Muscle of back (tissue), 11 donors: ENCODE results near the gene AKR1A1. TPM values are rescaled to one million over a fixed set of nuclear protein-coding genes. Genes with fewer than 3 reads are reported as not detected.
"Not testable (repeated sequence)": the region's sequence is repeated elsewhere in the genome, so short reads cannot be mapped to it uniquely, and the experiment has no call there.

Source experiments
- DNase-seq, 3 donors: peaks; one replicate each; pipeline versions ENCODE4 v3.0.0 to v3.0.0-alpha.2; 2013
- polyA plus RNA-seq, 10 donors: library from polyadenylated mRNA; unstranded; fragments of 120-200 nt; gene quantifications; one replicate each; pipeline ENCODE4 v1.2.1, GENCODE V29; 2013; ENCODE audit not compliant: insufficient read length in 10 of 10

Gene AKR1A1
- polyA plus RNA-seq, 10 donors = 75.4 to 111 (median 85.9) TPM

- DNase-seq = peak; percentile 96 to 98 (median 97)
Observed at GRCh38 chr1:45521413-45522323, 29.0 kb upstream of the AKR1A1 start, which contains the start of gene PRDX1. PRDX1 (minus strand) TSS chr1:45521884; CDS start chr1:45519043, 2,841 bp downstream.

DNA sequence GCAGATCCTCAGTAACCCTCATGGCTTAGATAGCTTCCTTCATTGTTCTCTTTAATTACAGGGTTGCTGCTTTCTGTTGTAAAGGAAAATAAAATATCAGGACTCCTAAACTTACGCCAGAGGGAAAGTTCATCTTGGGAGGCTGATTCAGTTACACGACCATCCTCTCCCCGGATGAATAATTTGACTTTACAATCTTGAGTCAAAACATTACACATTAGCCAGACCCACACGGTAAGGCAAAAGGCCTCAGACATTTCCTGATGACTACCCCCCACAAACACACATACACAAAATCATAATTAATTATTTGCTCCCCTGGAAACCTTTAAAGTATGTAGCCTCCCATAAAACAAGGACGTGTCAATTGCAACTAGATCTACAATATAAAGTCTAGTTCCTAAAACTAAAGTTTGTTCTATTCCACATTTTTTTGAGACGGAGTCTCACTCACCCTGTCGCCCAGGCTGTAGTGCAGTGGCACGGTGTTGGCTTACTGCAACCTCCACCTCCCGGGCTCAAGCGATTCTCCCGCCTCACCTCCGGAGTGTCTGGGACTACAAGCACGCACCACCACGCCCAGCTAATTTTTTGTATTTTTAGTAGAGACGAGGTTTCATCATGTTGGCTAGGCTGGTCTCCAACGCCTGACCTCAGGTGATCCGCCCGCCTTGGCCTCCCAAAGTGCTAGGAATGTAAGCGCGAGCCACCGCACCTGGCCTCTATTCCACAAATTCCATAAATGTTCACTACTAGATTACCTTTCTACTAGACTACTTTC lies 28.1 kb upstream of the AKR1A1 start:
- no peak for DNase-seq

DNA sequence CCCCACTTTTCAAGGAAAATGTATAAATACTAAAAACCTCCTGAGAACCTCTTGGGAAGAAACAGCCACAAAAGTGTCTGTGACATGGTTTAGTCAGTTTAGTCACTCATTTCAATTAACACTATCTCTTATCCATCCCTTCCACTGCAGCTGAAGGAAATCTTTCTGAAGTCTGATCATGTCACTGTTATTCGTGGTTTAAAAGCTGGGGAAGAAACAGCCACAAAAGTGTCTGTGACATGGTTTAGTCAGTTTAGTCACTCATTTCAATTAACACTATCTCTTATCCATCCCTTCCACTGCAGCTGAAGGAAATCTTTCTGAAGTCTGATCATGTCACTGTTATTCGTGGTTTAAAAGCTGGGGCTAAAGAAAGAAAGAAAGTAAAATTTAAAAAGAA lies 27.1 kb upstream of the AKR1A1 start:
- not testable (repeated sequence) for DNase-seq

GRCh38 chr1:45523975-45524374 lies 26.7 kb upstream of the AKR1A1 start:
- DNase-seq = not testable (repeated sequence)

- no peak for DNase-seq
Observed at GRCh38 chr1:45526135-45526644, 24.4 kb upstream of the AKR1A1 start.

GRCh38 chr1:45530632-45531135 lies 19.9 kb upstream of the AKR1A1 start:
- DNase-seq = no peak

DNA sequence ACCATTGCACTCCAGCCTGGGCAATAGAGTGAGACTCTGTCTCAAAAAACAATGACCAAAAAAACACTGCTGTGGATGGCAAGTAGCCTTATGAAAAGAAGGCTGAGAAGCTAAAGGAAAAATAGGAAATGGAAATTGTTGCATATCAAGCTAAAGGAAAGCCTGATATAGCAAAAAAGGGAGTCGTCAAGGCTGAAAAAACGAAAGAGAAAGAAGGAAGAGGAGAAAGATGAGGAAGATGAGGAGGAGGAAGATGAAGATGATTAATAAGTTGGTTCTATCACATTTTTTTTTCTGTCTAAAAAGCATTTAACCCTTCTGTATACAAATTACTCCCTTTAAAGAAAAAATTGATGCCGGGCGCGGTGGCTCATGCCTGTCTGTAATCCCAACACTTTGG lies 18.8 kb upstream of the AKR1A1 start:
- no peak for DNase-seq

GRCh38 chr1:45535988-45536766 lies 14.4 kb upstream of the AKR1A1 start:
- DNase-seq = no peak

DNA sequence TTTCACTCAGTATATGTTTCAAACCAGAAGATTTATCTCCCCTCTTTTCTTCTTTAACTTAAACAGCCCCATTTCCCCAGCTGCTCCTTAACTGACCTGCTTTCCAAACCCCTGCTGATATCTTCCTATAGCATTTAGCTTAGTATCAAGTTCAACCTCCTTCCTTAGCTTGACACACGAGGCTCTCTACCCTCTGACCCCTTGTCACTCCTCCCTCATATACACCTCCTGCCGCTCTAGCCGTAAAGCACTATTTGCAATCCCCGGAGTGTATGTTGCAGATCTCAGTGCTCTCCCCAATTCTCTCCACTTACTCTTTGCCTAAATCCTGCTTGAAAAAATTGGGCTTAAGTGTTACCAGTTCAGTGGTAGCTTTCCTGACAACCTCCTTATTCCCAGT lies 13.7 kb upstream of the AKR1A1 start:
- DNase-seq = no peak

GRCh38 chr1:45541193-45541592 lies 9.4 kb upstream of the AKR1A1 start:
- DNase-seq = no peak

DNA sequence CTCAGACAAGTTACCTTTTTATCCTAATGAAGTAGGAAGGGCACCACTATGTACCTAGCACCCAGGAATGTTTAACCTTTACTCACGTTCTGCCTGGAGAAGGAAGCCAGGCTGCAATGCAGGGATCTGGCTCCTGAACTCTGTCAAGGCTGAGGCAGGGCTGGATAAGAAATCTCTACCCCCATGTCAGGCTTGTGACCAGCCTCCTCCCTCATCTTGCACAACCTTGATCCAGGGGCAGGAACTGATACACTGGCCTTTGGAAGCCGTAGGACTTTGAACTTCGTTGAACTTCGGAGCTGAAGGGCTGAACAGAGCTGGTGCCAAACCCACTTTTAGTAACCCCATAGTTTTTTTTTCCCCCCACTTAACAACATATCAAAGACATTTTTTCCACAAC lies 8.0 kb upstream of the AKR1A1 start:
- DNase-seq = no peak

GRCh38 chr1:45543581-45544417 lies 6.8 kb upstream of the AKR1A1 start:
- peak in 2 of 3 donors; percentile 40 to 58 for DNase-seq

DNA sequence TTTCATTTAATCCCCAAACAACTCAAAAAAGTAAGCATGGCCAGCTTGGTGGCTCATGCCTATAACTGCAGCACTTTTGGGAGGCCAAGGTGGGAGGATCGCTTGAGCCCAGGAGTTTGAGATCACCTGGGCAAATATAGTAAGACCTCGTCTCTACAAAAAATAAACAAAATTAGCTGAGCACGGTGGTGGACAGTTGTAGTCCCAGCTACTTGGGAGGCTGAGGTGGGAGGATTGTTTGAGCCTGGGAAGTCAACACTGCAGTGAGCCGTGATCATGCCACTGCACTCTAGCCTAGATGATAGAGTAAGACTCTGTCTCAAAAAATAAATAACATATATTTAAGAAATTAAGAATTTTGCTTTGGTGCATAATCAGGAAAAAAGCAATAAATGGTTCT lies 6.1 kb upstream of the AKR1A1 start:
- no peak for DNase-seq

GRCh38 chr1:45545019-45545493 lies 5.6 kb upstream of the AKR1A1 start:
- no peak for DNase-seq

DNA sequence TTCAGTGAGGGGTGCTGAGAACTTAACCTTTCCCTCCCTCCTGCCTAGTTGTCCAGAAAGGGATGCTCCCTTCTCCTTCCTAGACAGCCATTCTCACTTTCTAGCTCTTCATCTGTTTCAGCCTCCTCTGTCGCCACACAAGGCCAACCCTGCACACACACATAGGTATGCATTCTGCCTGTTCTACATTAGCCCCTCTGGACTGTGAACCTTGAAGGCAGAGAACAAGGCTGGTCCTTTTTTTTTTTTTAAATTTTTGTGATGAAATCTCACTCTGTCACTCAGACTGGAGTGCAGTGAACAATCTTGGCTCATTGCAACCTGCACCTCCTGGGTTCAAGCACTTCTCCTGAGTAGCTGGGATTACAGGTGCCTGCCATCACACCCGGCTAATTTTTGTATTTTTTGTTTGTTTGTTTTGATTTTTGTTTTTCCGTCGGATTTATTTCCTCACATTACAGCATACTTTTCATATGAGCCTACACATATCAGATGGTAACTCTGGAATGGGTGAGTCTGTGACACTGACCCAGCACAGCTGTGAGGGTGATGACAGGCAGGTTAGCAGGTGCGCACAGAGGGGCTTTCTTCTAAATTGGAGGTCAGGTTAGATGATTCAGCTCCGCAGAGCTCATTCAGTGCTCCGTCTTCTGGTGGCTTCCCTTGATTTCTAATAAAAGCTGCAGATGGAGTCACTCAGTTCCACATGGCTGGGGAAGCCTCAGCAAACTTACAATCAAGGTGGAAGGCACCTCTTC lies 4.9 kb upstream of the AKR1A1 start:
- DNase-seq = no peak

DNA sequence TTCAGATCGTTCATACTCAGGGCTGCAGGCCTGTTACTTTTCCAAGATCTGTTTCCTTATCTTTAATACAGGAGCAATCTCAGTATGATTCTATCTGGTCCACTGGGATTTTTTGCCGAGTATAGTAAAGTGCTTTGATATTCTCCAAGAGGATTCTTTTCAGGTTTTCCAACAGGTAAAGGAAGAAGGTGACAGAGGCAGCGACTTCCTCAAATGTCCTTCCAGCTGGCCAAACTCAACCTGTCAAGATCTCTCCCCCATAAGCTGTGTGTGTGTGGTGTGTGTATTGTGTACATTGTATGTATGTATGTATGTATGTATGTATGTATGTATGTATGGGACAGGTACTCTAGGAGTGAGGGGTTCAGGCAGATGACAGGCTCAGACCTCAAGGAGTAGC lies 1.1 kb downstream of the AKR1A1 start:
- no peak for DNase-seq

DNA sequence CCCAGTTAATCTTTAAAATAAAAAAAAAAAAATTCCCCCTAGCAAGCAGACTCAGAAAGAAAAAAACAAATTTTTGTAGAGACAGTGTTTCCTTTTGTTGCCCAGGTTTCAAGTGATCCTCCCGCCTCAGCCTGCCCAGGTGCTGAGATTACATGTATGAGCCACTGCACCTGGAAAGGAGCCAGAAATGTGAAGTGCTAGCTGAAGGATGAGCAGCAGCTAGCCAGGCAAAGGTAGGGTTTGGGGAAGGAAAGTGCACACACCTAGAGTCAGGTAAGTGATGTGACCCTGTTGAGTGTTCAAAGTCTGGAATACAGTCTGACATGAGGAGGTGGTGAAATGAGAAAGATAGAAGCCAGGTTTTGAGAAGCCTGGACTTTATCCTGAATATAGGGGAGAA lies 1.7 kb downstream of the AKR1A1 start:
- DNase-seq = no peak

DNA sequence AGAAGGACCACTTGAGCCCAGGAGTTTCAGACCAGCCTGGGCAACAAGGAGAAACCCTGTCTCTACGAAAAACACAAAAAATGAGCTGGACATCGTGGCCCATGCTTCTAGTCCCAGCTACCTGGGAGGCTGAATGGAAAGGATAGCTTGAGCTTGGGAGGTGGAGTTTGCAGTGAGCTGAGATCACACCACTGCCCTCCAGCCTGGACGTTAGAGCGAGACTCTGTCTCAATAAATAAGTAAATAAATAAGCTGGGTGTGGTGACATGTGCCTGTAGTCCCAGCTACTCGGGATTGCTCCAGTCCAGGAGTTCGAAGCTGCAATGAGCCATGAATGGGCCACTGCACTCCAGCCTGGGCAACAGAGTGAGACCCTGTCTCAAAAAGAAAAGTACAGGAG lies 3.6 kb downstream of the AKR1A1 start:
- DNase-seq = no peak

DNA sequence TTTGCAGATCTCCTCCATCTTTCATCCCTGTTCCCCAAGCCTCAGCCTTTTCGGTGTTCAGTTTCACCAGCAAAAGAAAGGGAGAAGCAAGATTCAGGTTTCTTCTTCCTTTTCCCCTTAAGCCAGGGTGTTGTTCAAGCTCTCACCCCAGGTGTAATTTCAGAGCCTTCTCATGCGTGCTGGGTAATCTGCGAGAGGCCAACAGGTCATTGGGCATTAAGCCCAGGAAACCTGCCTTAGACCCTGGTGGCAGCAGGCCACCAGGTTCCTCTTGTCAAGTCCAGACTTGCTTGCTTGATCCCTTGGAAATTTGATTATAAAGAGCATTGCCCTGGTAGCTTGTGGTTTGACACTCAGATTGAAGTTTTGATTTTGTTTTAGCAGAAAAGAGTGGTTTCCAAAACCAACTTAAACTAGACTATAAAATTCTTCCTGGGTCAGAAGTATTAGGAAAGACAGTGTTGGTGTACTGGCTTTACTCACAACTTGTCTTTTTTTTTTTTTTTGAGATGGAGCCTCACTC lies 6.9 kb downstream of the AKR1A1 start:
- DNase-seq = no peak
